LNCaP clone FGC (cell line): ENCODE measurements around the gene EEF1AKMT3.

Experiments
- DNase-seq: peaks from one replicate; pipeline ENCODE4 v3.0.0-alpha.2; 2011; ENCODE audit warnings: low read depth
- H3K4me3 ChIP-seq: 2 replicates; pipeline ENCODE4 v1.5.1; 2011; ENCODE audit warnings: mild to moderate bottlenecking, low read depth, low read length, control low read depth
- TF ChIP-seq, protein P1 (sequence below): IDR thresholded peaks from 2 replicates; pipeline ENCODE4 v1.5.1; 2012; ENCODE audit warnings: mild to moderate bottlenecking; ENCODE audit not compliant: control insufficient read depth, insufficient read depth; ENCODE audit errors: extremely low read depth

Gene EEF1AKMT3

DNA sequence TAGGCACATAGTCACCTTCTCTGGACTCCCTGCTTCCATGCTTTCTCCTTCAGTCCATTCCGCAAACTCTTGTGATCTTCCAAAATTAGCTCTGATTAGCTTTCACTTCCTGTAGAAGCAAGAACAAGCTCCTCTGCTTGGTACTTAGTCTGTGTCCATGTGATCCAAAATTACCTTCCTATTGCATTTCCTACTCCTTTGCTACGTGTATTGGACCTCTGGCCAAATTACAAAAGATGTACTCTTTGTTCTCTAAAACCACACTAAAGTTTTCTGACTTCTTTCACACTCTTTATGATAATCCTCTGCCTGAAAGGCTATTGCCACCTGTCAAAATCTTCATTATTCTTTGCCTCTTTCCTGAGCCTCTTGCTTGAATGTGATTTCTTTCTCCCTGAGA, 9.4 kb downstream of the EEF1AKMT3 start:
- no peak overlapping the region for H3K4me3 ChIP-seq
- DNase-seq: no peak
- TF ChIP-seq, protein P1, sequence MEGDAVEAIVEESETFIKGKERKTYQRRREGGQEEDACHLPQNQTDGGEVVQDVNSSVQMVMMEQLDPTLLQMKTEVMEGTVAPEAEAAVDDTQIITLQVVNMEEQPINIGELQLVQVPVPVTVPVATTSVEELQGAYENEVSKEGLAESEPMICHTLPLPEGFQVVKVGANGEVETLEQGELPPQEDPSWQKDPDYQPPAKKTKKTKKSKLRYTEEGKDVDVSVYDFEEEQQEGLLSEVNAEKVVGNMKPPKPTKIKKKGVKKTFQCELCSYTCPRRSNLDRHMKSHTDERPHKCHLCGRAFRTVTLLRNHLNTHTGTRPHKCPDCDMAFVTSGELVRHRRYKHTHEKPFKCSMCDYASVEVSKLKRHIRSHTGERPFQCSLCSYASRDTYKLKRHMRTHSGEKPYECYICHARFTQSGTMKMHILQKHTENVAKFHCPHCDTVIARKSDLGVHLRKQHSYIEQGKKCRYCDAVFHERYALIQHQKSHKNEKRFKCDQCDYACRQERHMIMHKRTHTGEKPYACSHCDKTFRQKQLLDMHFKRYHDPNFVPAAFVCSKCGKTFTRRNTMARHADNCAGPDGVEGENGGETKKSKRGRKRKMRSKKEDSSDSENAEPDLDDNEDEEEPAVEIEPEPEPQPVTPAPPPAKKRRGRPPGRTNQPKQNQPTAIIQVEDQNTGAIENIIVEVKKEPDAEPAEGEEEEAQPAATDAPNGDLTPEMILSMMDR: no peak

DNA sequence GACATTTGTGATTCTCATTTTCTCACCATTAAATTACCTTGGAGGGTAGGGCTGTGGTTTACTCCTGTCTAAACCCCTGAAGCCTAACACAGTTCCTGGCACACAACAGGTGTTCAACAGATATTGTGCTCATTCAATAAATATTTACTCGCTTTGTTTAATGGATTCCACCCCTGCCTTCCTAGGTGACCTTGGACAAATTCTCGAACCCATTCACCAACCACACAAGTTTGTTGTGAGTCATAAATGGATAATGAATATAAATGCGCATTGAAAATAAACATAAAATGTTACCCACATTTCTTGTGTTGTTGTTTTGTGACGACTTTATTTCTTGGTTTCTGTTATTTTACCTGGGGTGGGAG, 9.8 kb downstream of the EEF1AKMT3 start:
- TF ChIP-seq, protein P1: no peak
- peak overlapping the region; percentile 83 for H3K4me3 ChIP-seq
- DNase-seq: no peak

DNA sequence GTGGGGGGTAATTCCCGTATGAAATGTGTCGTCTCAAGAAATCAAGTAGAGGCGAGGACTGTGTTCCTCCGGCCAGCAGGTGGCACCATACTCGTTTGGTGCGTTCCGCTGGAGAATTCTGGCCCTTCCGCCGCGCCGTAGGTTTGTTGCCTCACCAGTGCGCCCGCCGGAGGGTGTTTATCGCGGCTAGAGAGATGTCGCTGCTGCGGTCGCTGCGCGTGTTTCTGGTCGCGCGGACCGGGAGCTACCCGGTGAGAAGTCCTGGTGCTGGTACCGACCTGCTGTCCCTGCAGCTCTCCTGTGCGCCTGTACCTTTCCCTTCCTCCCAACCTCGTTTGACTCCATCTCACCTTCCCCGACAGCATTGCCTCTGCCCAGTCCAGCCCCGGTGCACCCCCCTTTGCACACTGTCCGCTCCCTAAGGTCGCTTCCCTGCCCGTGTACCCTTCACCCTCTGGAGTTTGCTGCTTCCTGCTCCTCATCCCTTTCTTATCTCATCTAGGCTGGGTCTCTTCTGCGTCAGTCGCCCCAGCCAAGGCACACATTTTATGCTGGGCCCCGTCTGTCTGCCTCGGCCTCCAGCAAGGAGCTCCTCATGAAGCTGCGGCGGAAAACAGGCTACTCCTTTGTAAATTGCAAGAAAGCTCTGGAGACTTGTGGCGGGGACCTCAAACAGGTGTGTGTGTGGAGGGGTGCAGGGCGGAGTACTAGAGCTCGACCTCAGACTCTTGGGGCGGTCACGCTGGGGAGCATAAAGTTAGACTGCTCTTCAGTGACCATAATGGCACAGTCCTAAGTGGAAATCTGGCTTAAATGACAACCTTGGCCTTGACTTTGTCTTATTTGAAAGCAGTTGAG, 10.4 kb downstream of the EEF1AKMT3 start, which contains the start of gene TSFM:
Gene TSFM, plus strand, starts transcription at position 180 of the 858 bp plus-strand sequence. Its CDS starts 15 bp downstream, at position 195.
- TF ChIP-seq, protein P1: peak; percentile 99

DNA sequence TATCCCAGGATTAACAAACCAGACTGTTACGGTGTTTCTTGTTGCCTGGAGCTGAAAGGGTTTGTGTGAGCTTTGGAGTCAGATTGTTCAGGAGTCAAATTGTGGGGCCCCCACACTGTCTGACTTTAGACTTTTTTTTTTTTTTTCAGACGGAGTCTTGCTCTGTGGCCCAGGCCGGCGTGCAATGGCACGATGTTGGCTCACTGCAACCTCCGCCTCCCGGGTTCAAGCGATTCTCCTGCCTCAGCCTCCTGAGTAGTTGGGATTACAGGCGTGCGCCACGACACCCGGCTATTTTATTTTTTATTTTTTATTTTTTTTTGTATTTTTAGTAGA, 11.0 kb downstream of the EEF1AKMT3 start:
- H3K4me3 ChIP-seq: peak overlapping the region; percentile 83
- TF ChIP-seq, protein P1: no peak
- no peak for DNase-seq

More for the DNA sequence above, 10.4 kb downstream of the EEF1AKMT3 start, which contains the start of gene TSFM:
- H3K4me3 ChIP-seq: peak within 1 kb of the TSS; percentile 83
- peak; percentile 84 for DNase-seq

DNA sequence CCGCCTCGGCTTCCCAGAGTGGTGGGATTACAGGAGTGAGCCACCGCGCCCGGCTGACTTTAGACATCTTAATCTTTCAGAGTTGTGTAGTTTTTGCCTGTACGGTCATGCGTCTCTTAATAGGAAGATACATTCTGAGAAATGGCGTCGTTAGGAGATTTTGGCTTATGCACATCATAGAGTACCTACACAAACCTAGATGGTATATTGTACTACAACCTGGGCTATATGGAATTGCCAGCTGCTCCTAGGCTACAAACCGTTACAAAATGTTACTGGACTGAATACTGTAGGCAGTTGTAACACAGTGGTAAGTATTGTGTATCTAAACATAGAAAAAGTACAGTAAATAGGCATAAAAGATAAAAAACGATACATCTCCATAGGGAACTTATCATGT, 11.4 kb downstream of the EEF1AKMT3 start:
- DNase-seq: no peak
- TF ChIP-seq, protein P1: no peak
- peak overlapping the region; percentile 83 for H3K4me3 ChIP-seq

DNA sequence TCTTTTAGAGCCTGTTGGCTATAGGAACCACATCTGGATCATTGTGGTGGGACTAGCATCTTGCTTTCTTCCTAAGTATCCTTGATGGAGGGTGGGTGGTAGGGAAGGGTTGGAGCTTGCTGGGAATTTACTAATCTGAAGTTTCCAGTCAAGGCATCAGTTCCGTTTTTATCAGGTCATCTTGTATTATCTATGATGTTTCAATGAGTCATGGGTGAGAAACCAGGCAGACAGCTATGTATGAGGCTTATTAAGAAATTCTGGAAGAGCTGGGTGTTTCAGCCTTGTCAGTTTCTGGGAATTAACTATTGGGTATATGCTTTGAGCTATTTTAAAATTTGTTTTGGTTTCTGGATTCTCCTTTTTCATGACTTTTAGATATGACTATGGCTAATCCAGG, 21.5 kb downstream of the EEF1AKMT3 start:
- TF ChIP-seq, protein P1: no peak
- no peak for DNase-seq
- no peak overlapping the region for H3K4me3 ChIP-seq
